Ishikawa (cell line): ENCODE data around the gene TAF3.

Source experiments
- CEBPB ChIP-seq: IDR thresholded peaks from 2 replicates; pipeline ENCODE4 v1.6.1; 2012
- CREB1 ChIP-seq: IDR thresholded peaks from 2 replicates; pipeline ENCODE4 v1.6.1; 2012; ENCODE audit warnings: low read depth
- EGR1 ChIP-seq: IDR thresholded peaks from 2 replicates; pipeline ENCODE4 v1.6.1; 2012
- EP300 ChIP-seq: IDR thresholded peaks from 2 replicates; pipeline ENCODE4 v1.6.1; 2012; ENCODE audit warnings: borderline replicate concordance
- FOXM1 ChIP-seq: IDR thresholded peaks from 2 replicates; pipeline ENCODE4 v1.6.1; 2012; ENCODE audit warnings: low read depth, borderline replicate concordance
- MAX ChIP-seq: IDR thresholded peaks from 2 replicates; pipeline ENCODE4 v1.6.1; 2012
- NFIC ChIP-seq: IDR thresholded peaks from 2 replicates; pipeline ENCODE4 v1.6.1; 2012
- RAD21 ChIP-seq: IDR thresholded peaks from 2 replicates; pipeline ENCODE4 v1.6.1; 2012; ENCODE audit warnings: low read depth
- TAF1 ChIP-seq: IDR thresholded peaks from 2 replicates; pipeline ENCODE4 v1.6.1; 2012; ENCODE audit warnings: low read depth, mild to moderate bottlenecking
- TCF12 ChIP-seq: IDR thresholded peaks from 2 replicates; pipeline ENCODE4 v1.6.1; 2012; ENCODE audit warnings: low read depth
- TEAD4 ChIP-seq: IDR thresholded peaks from 2 replicates; pipeline ENCODE4 v1.6.1; 2012
- USF1 ChIP-seq: IDR thresholded peaks from 2 replicates; pipeline ENCODE4 v1.6.1; 2012
- YY1 ChIP-seq: IDR thresholded peaks from 2 replicates; pipeline ENCODE4 v1.6.1; 2012; ENCODE audit warnings: low read depth
- ZBTB7A ChIP-seq: IDR thresholded peaks from 2 replicates; pipeline ENCODE4 v1.6.1; 2012; ENCODE audit warnings: low read depth
- TF ChIP-seq, protein P1 (sequence below): IDR thresholded peaks from 2 replicates; pipeline ENCODE4 v1.6.1; 2012; ENCODE audit warnings: low read depth, mild to moderate bottlenecking

TAF3 gene

GRCh38 chr10:8043569-8044306 lies 225.4 kb downstream of the TAF3 start:
- no peak for TF ChIP-seq EGR1
- no peak for TF ChIP-seq TEAD4
- TF ChIP-seq YY1, result no peak
- 0 out of 2 replicates have a peak, but pooled peaks have one; percentile 21 for TF ChIP-seq MAX

- TF ChIP-seq TAF1 (no peak), TEAD4 (no peak), MAX (no peak), CEBPB (no peak), CREB1 (no peak), EGR1 (no peak), RAD21 (no peak), YY1 (no peak)
These were observed 226.1 kb downstream of the TAF3 start for GRCh38 chr10:8044331-8044907.

GRCh38 chr10:8044908-8045725 lies 226.8 kb downstream of the TAF3 start:
- TF ChIP-seq ZBTB7A, result no peak
- no peak for TF ChIP-seq TCF12
- no peak for TF ChIP-seq CEBPB
- TF ChIP-seq YY1, result no peak
- no peak for TF ChIP-seq FOXM1

DNA sequence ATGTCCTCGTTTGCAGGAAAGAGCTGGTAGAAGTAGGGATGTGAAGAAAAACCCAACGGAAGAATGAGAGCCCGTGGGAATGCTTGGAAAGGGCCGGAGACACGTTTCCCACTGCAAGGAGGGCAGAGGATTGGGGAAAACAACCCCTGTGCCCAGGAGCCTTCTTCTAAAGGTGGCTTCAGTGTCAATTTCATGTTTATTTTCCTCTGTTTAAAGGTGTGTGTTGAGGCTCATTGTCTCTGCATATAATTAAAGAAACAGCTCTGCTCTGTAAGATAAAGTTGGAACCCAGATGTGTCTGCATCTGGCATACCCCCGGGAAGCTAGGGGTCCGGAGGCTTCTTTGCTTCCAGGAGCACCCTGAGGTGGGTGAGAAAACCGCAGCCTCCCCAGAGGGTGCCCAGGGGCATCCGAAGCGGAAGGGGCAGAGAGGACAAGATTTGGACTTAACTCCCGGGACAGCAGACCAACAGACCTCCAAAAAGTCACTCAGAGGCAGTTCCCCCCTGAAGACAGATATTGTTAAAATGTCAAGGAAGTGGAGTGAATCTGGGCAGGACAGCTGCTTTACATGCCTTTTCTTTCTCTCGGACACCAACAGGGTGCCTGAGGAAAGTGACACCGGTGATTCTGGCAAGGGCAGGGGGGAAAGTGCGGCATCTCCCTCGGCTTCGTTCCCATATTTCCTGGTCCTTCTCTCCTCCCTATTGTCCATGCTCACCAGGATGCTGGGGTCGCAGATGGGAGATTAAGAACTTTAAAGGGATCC lies 227.6 kb downstream of the TAF3 start:
- no peak for TF ChIP-seq NFIC
- TF ChIP-seq MAX, result no peak
- no peak for TF ChIP-seq TEAD4
- TF ChIP-seq CREB1, result no peak

- TF ChIP-seq TAF1, result no peak
- no peak for TF ChIP-seq TCF12
- TF ChIP-seq EP300, result no peak
- TF ChIP-seq ZBTB7A, result no peak
These were observed 229.4 kb downstream of the TAF3 start for GRCh38 chr10:8047452-8048280.

GRCh38 chr10:8048281-8049008 lies 230.1 kb downstream of the TAF3 start:
- TF ChIP-seq YY1 (no peak), USF1 (no peak), EGR1 (no peak), ZBTB7A (no peak), FOXM1 (no peak), NFIC (no peak)
- TF ChIP-seq, protein P1, sequence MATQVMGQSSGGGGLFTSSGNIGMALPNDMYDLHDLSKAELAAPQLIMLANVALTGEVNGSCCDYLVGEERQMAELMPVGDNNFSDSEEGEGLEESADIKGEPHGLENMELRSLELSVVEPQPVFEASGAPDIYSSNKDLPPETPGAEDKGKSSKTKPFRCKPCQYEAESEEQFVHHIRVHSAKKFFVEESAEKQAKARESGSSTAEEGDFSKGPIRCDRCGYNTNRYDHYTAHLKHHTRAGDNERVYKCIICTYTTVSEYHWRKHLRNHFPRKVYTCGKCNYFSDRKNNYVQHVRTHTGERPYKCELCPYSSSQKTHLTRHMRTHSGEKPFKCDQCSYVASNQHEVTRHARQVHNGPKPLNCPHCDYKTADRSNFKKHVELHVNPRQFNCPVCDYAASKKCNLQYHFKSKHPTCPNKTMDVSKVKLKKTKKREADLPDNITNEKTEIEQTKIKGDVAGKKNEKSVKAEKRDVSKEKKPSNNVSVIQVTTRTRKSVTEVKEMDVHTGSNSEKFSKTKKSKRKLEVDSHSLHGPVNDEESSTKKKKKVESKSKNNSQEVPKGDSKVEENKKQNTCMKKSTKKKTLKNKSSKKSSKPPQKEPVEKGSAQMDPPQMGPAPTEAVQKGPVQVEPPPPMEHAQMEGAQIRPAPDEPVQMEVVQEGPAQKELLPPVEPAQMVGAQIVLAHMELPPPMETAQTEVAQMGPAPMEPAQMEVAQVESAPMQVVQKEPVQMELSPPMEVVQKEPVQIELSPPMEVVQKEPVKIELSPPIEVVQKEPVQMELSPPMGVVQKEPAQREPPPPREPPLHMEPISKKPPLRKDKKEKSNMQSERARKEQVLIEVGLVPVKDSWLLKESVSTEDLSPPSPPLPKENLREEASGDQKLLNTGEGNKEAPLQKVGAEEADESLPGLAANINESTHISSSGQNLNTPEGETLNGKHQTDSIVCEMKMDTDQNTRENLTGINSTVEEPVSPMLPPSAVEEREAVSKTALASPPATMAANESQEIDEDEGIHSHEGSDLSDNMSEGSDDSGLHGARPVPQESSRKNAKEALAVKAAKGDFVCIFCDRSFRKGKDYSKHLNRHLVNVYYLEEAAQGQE, result no peak
